Brain pericyte (primary cell): Measurements from ENCODE around the gene RALY.
"Not testable (repeated sequence)": the region's sequence is repeated elsewhere in the genome, so short reads cannot be mapped to it uniquely, and the experiment has no call there.

Experiments used
- DNase-seq: peaks from one replicate; pipeline ENCODE4 v3.0.0-alpha.2; 2012; ENCODE audit warnings: low read depth, low spot score

RALY gene

GRCh38 chr20:34133365-34133860, 139.7 kb downstream of the RALY start:
- DNase-seq, result not testable (repeated sequence)
